ENCODE results near the gene ELOVL3.
"Not testable (repeated sequence)": the region's sequence is repeated elsewhere in the genome, so short reads cannot be mapped to it uniquely, and the experiment has no call there.

ELOVL3 gene, protein sequence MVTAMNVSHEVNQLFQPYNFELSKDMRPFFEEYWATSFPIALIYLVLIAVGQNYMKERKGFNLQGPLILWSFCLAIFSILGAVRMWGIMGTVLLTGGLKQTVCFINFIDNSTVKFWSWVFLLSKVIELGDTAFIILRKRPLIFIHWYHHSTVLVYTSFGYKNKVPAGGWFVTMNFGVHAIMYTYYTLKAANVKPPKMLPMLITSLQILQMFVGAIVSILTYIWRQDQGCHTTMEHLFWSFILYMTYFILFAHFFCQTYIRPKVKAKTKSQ

DNA sequence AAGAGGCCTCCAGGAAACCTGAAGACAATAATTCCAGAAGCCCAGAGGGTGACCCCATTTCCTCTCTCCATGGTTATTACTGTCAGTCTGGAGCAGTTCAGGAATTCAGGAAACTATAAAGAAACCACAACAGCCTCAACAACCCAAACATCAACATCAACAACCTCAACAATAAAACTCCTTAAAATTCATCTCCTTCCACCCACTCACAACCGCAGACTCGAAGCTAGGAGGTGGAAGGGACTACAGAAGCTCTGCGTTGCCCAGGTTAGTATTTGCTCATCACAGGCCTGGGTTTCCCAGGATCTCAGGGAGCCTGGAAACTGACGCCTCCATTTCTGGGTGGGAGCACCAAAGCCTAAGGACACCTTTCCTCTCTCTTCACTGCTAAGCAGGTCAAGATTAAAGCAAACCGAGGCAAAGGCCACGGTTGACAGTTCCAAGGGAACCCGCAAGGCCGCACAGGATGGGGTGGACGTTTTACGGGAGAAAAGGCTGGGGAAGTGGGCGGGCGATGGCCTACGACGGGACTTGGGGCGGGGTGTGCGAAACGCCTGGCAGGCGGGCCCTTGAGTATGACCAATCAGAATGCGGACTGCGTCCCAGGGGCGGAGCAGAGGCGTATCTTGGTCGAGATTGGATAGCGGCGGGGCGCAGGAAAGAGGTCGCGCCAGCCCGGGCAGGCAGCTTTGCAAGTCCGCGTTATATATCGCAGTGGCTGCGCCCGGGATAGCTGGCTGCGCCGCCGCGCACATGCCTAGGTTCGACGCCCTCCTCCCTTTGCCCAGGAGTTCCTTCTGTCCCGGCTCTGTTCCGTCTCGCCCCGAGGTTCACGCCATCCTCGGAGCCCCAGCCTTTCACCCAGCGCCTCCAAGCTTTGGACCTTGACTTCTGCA, at the start of gene ELOVL3:
Gene ELOVL3, plus strand, starts transcription at position 654 of the 896 bp plus-strand sequence. CDS start 250 bp downstream, outside the sequence.
- no peak for DNase-seq

GRCh38 chr10:102184606-102185005, 41.5 kb upstream of the ELOVL3 start:
- DNase-seq: no peak

GRCh38 chr10:102185272-102185671, 40.8 kb upstream of the ELOVL3 start:
- no peak for DNase-seq

GRCh38 chr10:102185811-102186527, 40.1 kb upstream of the ELOVL3 start:
- DNase-seq: no peak

- no peak for DNase-seq
These were observed 37.7 kb upstream of the ELOVL3 start for GRCh38 chr10:102188298-102188940.

DNA sequence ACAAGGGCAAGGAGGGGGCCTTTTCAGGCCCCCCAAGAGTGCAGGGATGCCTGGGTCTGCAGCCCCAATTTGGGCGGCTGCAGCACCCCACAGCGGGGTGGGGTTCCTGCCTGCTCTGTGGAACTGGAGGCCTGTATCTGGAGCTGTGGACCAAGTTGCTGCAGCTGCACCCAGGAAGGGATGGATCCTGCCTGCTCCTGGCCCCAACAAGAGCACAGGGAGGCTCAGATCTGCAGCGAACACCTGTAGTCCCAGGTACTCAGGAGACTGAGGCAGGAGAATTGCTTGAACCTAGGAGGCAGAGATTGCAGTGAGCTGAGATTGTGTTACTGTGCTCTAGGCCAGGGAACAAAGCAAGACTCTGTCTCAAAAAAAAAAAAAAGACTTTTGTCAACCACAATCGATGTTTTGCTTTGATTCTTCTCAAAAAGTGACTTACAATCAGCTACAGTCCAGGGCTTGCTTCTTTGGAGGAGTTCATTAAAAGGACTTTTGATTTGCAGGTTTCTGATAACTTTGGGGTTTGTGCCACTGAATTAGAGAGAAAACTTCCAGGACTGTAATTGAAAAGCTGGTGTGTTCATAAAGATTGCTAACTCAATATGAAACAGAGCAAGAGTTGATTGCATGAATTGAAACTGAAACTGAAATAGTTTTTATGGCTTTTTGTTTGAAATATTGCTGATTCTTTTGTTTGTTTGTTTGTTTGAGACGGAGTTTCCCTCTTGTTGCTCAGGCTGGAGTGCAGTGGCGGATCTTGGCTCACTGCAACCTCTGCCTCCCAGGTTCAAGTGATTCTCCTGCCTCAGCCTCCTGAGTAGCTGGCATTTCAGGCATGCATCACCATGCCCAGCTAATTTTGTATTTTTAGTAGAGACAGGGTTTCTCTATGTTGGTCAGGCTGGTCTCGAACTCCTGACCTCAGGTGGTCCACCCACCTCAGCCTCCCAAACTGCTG, 36.9 kb upstream of the ELOVL3 start:
- DNase-seq: not testable (repeated sequence)

- no peak for DNase-seq
These were observed 34.1 kb upstream of the ELOVL3 start for GRCh38 chr10:102191956-102192355.

DNA sequence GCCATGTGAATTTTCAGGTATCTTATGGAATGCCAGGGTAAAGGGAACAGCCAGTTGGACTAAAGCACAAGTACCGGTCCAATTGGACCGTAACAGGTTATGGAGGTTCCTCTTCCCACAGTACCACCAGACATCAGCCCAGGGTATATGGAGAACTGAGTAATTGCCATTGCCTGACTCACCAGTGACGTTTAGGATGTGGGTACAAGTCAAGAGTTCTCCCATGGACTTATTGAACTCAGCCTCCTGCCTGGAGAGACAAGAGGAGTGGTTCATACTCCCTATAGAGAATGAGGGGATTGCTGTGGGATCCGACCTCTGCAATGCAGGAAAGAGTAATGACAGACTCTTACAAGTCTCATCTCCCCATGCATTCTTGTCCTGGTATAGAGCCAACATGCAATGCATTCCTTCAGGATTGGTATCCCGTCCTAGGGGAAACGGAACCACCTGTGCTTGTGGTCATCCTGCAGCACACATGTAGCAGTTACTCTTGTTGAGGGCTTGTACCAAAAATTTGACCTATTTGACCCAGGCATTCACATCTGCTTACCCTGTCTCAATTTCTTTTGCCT, 30.7 kb upstream of the ELOVL3 start:
- no peak for DNase-seq

- DNase-seq: no peak
These were observed 29.2 kb upstream of the ELOVL3 start for GRCh38 chr10:102196893-102197292.

GRCh38 chr10:102198027-102198426, 28.1 kb upstream of the ELOVL3 start:
- DNase-seq: no peak

- DNase-seq: no peak
These were observed 25.1 kb upstream of the ELOVL3 start for GRCh38 chr10:102200751-102201640.

GRCh38 chr10:102202386-102202785, 23.7 kb upstream of the ELOVL3 start:
- no peak for DNase-seq

DNA sequence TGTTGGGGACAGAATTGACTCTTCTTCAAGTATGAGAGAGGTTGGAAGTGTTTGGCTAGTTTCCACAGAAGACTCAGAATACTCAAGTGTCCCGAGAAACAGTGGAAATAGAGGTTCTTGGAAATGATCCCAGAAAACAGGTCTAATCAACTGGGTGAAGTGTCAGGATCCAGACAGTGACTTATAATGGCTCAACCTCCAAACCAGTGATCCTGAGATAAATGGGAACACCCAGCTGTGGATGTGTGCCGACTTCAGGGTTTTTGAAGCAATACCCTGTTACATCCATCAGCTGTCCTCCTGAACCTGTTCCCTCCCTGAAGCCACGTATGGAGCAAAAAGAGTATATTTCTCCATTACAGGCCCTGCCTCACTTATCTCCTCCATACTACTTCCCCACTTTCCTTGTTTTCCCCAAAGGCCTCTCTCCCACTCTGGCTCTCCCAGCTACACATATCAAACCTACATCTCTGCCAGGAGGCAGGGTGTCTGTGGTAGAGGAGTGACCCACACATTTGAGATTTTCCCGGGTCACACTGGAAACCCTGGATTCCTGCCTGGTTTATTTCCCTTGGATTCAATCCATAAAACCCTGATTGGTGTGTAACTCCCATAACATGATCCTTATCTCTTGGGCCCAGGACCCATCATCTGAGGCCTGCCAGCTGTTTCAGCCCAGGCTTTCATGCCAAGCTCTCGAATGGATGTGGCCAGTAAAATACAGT, 17.6 kb upstream of the ELOVL3 start:
- no peak for DNase-seq

GRCh38 chr10:102211615-102212299, 14.3 kb upstream of the ELOVL3 start:
- no peak for DNase-seq

GRCh38 chr10:102213599-102213998, 12.5 kb upstream of the ELOVL3 start:
- not testable (repeated sequence) for DNase-seq

GRCh38 chr10:102219370-102219769, 6.7 kb upstream of the ELOVL3 start:
- no peak for DNase-seq

DNA sequence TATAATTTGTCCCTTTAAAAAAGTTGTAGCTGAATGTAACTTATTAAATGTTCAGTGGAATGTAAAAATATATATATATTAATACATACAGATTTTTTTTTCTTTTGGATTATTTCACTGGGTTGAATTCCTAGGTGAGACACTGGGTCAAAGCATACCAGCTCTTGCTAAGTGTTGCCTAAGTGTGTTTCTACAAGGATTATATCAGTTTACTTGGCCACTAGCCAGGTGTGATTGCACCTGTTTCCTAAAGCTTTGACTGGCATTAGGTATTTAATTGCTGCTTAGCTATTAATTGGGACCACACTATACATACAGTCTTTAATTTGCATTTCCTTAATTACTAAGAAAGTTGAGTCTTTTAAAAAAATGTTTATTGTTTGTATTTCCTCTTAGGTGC, 5.5 kb upstream of the ELOVL3 start:
- DNase-seq: no peak

GRCh38 chr10:102222797-102223196, 3.3 kb upstream of the ELOVL3 start:
- no peak for DNase-seq

GRCh38 chr10:102226542-102226870, 407 bp downstream of the ELOVL3 start:
- DNase-seq: no peak

Data from NCI-H2107 (cell line).